ENCODE results near the gene TMEM14B. TPM values are rescaled to one million over a fixed set of nuclear protein-coding genes. Genes with fewer than 3 reads are reported as not detected.
"Not testable (repeated sequence)": the region's sequence is repeated elsewhere in the genome, so short reads cannot be mapped to it uniquely, and the experiment has no call there.

Gene TMEM14B
- total and polyA plus RNA-seq, 7 experiments from 2014 or later = 48.6 to 257 (median 77.0) TPM

DNA sequence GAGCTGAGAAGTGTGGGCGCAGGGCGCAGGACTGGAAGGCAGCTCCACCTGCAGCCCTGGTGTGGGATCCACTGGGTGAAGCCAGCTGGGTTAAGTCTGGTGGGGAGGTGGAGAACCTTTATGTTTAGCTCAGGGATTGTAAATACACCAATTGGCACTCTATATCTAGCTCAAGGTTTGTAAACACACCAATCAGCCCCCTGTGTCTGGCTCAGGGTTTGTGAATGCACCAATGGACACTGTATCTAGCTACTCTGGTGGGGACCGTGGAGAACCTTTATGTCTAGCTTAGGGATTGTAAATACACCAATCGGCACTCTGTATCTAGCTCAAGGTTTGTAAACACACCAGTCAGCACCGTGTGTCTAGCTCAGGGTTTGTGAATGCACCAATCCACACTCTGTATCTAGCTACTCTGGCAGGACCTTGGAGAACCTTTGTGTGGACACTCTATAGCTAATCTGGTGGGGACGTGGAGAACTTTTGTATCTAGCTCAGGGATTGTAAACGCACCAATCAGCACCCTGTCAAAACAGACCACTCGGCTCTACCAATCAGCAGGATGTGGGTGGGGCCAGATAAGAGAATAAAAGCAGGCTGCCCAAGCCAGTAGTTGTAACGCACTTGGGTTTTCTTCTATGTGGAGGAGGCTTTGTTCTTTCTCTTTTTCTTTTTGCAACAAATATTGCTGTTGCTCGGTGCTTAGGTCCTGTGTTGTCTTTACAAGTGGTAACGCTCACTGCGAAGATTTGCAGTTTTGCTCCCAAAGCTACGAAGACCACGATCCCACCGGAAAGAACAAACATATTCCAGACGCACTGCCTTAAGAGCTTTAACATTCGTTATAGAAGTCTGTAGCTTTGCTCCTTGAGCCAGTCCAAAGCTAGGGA lies 26.4 kb upstream of the TMEM14B start:
- H3K36me3 Mint-ChIP-seq = peaks cover 0 to 22% (median 0%) of the 10 kb centered on the region in 5 donors

DNA sequence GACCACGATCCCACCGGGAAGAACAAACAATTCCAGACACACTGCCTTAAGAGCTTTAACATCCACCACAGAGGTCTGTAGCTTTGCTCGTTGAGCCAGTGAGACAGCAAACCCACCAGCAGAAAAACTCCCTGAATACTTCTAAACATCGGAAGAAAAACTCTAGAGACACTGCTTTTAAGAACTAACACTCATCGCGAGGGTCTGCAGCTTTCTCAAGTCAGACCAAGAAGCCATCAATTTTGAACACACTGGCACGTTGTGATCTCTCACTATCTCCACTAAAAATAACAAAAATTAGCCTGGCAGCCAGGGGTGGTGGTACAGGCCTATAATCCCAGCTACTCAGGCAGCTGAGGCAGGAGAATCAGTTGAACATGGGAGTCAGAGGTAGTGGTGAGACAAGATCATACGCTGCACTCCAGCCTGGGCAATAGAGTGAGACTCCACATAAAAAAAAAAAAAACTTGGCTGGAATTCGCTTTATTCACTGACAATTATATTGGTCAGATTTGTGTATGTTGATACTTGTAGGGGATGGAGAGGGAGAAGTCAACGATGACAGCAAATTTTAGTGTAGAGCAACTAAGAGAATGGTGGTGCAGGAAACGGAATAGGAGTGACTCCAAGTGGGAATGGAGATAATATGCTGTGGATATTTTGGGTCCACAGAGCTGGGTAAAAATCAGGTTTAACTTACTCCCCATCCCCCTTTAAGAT lies 25.6 kb upstream of the TMEM14B start:
- H3K36me3 Mint-ChIP-seq = peaks cover 0 to 20% (median 4%) of the 10 kb centered on the region in 5 donors
- peaks cover 24 to 61% (median 50%) of the 10 kb centered on the region in 7 donors for H3K4me1 Mint-ChIP-seq
- CTCF ChIA-PET = no interaction called here
- DNase-seq (peak in 1 of 9 donors; percentile 8), ATAC-seq (no peak)
- peaks cover 14 to 15% of the 10 kb centered on the region in 2 donors for H3K4me1 ChIP-seq (ENCODE audit: control insufficient read depth in 2 of 2, insufficient read depth in 2 of 2, low read length in 2 of 2)
- intact Hi-C loops (cut with micrococcal nuclease) = loop anchor here (1.0 to 10.0 kb wide), 3 partner anchors 67 to 318 kb away; no protein-coding TSS in a partner anchor
- H3K27ac ChIP-seq (ENCODE audit: low read depth, low read length) = peak overlapping the region; percentile 76
- H3K27me3 ChIP-seq (ENCODE audit: control insufficient read depth in 2 of 2, insufficient read depth in 2 of 2, low read length in 2 of 2) = no peaks in the 10 kb centered on the region
- H3K4me3 Mint-ChIP-seq = peak overlapping the region; percentile 91 to 98 (median 96)
- POLR2A ChIA-PET = interaction anchor here (0.7 to 6.4 kb wide), 8 partner anchors 10 to 193 kb away, joined by 3 to 72 read pairs (median 4); partner anchors contain the start of genes C6orf52, PAK1IP1 and TMEM14B
- H3K9me3 ChIP-seq (ENCODE audit: control insufficient read depth in 2 of 3, low read length in 3 of 3) = peaks cover 0 to 3% (median 0%) of the 10 kb centered on the region in 3 experiments
- H3K36me3 ChIP-seq (ENCODE audit: control insufficient read depth in 2 of 3, insufficient read depth in 3 of 3, low read length in 3 of 3) = peaks cover 0 to 9% (median 0%) of the 10 kb centered on the region in 3 experiments
- peak overlapping the region; percentile 82 for H3K4me3 ChIP-seq (ENCODE audit: low read length)
- no peaks in the 10 kb centered on the region for H3K27me3 Mint-ChIP-seq
- peaks cover 0 to 11% (median 0%) of the 10 kb centered on the region in 11 donors for H3K9me3 Mint-ChIP-seq
- peak overlapping the region; percentile 89 to 97 (median 94) for H3K27ac Mint-ChIP-seq

More for the DNA sequence above, 26.4 kb upstream of the TMEM14B start:
- Mint-ChIP-seq H3K4me1 (peaks cover 23 to 65% (median 49%) of the 10 kb centered on the region in 7 donors), H3K4me3 (peak overlapping the region; percentile 91 to 98 (median 96)), H3K27ac (peak overlapping the region; percentile 89 to 97 (median 94)), H3K9me3 (peaks cover 0 to 11% (median 0%) of the 10 kb centered on the region in 11 donors)
- intact Hi-C loops (cut with micrococcal nuclease) = loop anchor here in 1 of 2 donors (10.0 kb wide), 1 partner anchor 316 kb away; no protein-coding TSS in a partner anchor
- Histone ChIP-seq H3K4me1 (ENCODE audit: control insufficient read depth in 2 of 2, insufficient read depth in 2 of 2, low read length in 2 of 2) (peaks cover 11 to 14% of the 10 kb centered on the region in 2 donors), H3K4me3 (ENCODE audit: low read length) (peak overlapping the region; percentile 61), H3K27ac (ENCODE audit: low read depth, low read length) (peak overlapping the region; percentile 73)
- H3K9me3 ChIP-seq (ENCODE audit: control insufficient read depth in 2 of 3, low read length in 3 of 3); H3K27me3 ChIP-seq (ENCODE audit: control insufficient read depth in 2 of 2, insufficient read depth in 2 of 2, low read length in 2 of 2); ATAC-seq; H3K27me3 Mint-ChIP-seq; H3K36me3 ChIP-seq (ENCODE audit: control insufficient read depth in 2 of 3, insufficient read depth in 3 of 3, low read length in 3 of 3): not testable (repeated sequence)
- peak in 4 of 9 donors; percentile 31 to 40 (median 38) for DNase-seq
- ChIA-PET CTCF (interaction anchor here (0.6 kb wide), 1 partner anchor 11 kb away, joined by 3 read pairs; no protein-coding TSS in a partner anchor), POLR2A (interaction anchor here (0.6 to 6.4 kb wide), 11 partner anchors 10 to 193 kb away, joined by 3 to 72 read pairs (median 4); partner anchors contain the start of genes C6orf52, PAK1IP1 and TMEM14B)

DNA sequence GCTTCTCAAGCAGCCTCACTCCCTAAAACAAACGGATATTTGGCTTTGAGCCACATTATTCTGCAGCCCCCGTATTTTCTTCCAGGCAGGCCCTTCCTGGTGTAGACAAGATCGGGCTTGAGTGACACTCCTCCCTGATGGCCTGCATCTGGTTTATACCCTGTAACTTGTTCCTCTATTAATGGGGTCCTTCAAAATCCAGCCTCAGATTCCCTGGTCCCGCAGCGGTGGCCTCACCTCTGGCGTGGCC lies 25.1 kb upstream of the TMEM14B start:
- H3K36me3 ChIP-seq (ENCODE audit: control insufficient read depth in 2 of 3, insufficient read depth in 3 of 3, low read length in 3 of 3) = peaks cover 0 to 9% (median 0%) of the 10 kb centered on the region in 3 experiments
- intact Hi-C loops (cut with micrococcal nuclease) = loop anchor here (1.0 to 10.0 kb wide), 3 partner anchors 68 to 318 kb away; no protein-coding TSS in a partner anchor

DNA sequence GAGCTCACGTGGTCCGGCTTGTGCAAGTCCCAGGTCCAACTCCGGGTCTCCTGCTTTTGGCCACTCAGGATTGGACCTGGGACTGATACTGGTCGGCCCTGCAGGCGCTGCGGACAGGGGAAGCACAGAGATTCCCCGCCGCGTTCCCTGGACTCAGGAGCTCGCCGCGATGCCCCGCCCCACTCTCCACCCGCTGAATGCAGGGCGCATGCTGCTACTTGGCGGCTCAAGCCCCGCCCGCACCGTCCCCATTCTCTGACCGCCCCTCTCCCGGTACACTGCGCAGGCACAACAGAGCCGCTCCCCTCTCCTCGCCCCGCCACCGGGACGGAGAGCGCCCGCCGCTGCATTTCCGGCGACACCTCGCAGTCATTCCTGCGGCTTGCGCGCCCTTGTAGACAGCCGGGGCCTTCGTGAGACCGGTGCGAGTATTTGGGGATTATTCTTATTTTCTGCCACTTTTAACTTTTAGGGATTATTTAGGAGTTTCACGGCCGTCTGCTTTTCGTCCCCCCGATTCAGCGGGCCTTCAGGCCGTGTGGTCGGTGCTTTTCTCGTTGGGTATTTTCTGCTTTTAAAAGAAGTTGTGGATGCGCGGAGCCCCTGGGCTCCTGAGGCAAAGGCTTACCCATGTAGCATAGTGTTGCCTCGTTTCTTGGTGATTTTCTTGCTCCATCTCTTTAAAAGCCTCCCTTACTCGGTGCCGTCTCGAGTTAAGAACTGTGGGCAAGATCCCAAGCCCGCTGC lies 24.6 kb upstream of the TMEM14B start, which contains the start of gene TMEM14C:
Gene TMEM14C (plus strand): TSS at position 251 of the 747 bp plus-strand sequence. CDS start 1,544 bp downstream, outside the sequence.
- peaks cover 0 to 3% (median 0%) of the 10 kb centered on the region in 3 experiments for H3K9me3 ChIP-seq (ENCODE audit: control insufficient read depth in 2 of 3, low read length in 3 of 3)
- peak within 1 kb of the TSS; percentile 76 for H3K27ac ChIP-seq (ENCODE audit: low read depth, low read length)
- Mint-ChIP-seq H3K27ac (peak within 1 kb of the TSS; percentile 89 to 97 (median 94)), H3K4me1 (peaks cover 27 to 62% (median 53%) of the 10 kb centered on the region in 7 donors), H3K36me3 (peaks cover 3 to 22% (median 8%) of the 10 kb centered on the region in 5 donors), H3K4me3 (peak within 1 kb of the TSS; percentile 91 to 98 (median 96)), H3K9me3 (peaks cover 0 to 11% (median 0%) of the 10 kb centered on the region in 11 donors), H3K27me3 (no peaks in the 10 kb centered on the region)
- H3K27me3 ChIP-seq (ENCODE audit: control insufficient read depth in 2 of 2, insufficient read depth in 2 of 2, low read length in 2 of 2) = no peaks in the 10 kb centered on the region
- ChIA-PET POLR2A (interaction anchor here (0.8 to 6.4 kb wide), 4 partner anchors 9 to 28 kb away, joined by 3 to 72 read pairs (median 24); partner anchors contain the start of genes C6orf52, PAK1IP1 and TMEM14B), CTCF (interaction anchor here (0.8 kb wide), 1 partner anchor 37 kb away, joined by 3 read pairs; no protein-coding TSS in a partner anchor)
- H3K36me3 ChIP-seq (ENCODE audit: control insufficient read depth in 2 of 3, insufficient read depth in 3 of 3, low read length in 3 of 3) = peaks cover 0 to 11% (median 0%) of the 10 kb centered on the region in 3 experiments
- intact Hi-C loops (cut with micrococcal nuclease) = loop anchor here (1.0 to 10.0 kb wide), 10 partner anchors 24 to 371 kb away; partner anchors contain the start of genes TMEM14B (in 2 of the 2), C6orf52 (in 1 of the 2), MAK (in 1 of the 2) and PAK1IP1 (in 1 of the 2)
- peak within 1 kb of the TSS; percentile 82 for H3K4me3 ChIP-seq (ENCODE audit: low read length)
- H3K4me1 ChIP-seq (ENCODE audit: control insufficient read depth in 2 of 2, insufficient read depth in 2 of 2, low read length in 2 of 2) = peaks cover 14 to 15% of the 10 kb centered on the region in 2 donors
- ATAC-seq (peak; percentile 86), DNase-seq (peak; percentile 48 to 93 (median 61))

More for the DNA sequence above, 25.1 kb upstream of the TMEM14B start:
- ChIA-PET CTCF (interaction anchor here (0.8 kb wide), 1 partner anchor 37 kb away, joined by 3 read pairs; no protein-coding TSS in a partner anchor), POLR2A (interaction anchor here (0.8 to 6.4 kb wide), 4 partner anchors 10 to 27 kb away, joined by 3 to 72 read pairs (median 24); partner anchors contain the start of genes C6orf52, PAK1IP1 and TMEM14B)
- H3K4me1 ChIP-seq (ENCODE audit: control insufficient read depth in 2 of 2, insufficient read depth in 2 of 2, low read length in 2 of 2) = peaks cover 14 to 15% of the 10 kb centered on the region in 2 donors
- peak overlapping the region; percentile 89 to 97 (median 94) for H3K27ac Mint-ChIP-seq
- H3K9me3 Mint-ChIP-seq = peaks cover 0 to 11% (median 0%) of the 10 kb centered on the region in 11 donors
- ATAC-seq (no peak), DNase-seq (peak in 2 of 9 donors; percentile 3 to 15)
- peak overlapping the region; percentile 82 for H3K4me3 ChIP-seq (ENCODE audit: low read length)
- peaks cover 0 to 3% (median 0%) of the 10 kb centered on the region in 3 experiments for H3K9me3 ChIP-seq (ENCODE audit: control insufficient read depth in 2 of 3, low read length in 3 of 3)
- peaks cover 0 to 21% (median 5%) of the 10 kb centered on the region in 5 donors for H3K36me3 Mint-ChIP-seq
- H3K27me3 Mint-ChIP-seq = no peaks in the 10 kb centered on the region
- peaks cover 24 to 59% (median 53%) of the 10 kb centered on the region in 7 donors for H3K4me1 Mint-ChIP-seq
- H3K27me3 ChIP-seq (ENCODE audit: control insufficient read depth in 2 of 2, insufficient read depth in 2 of 2, low read length in 2 of 2) = no peaks in the 10 kb centered on the region
- H3K27ac ChIP-seq (ENCODE audit: low read depth, low read length) = peak overlapping the region; percentile 76
- H3K4me3 Mint-ChIP-seq = peak overlapping the region; percentile 91 to 98 (median 96)

DNA sequence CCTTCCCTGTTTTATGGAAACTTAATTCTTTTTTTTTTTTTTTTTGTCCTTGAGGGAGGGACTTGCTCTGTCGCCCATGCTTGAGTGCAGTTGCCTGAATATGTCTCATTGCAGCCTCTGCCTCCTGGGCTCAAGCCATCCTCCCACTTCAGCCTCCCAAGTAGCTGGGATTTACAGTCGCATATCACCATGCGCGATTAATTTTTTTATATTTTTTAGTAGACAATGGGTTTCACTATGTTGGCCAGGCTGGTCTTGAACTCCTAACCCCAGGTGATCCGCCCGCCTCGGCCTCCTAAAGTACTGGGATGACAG lies 24.1 kb upstream of the TMEM14B start:
- H3K9me3 ChIP-seq (ENCODE audit: control insufficient read depth in 2 of 3, low read length in 3 of 3) = peaks cover 0 to under 1% (median 0%) of the 10 kb centered on the region in 3 experiments
- peaks cover 8 to 24% (median 12%) of the 10 kb centered on the region in 5 donors for H3K36me3 Mint-ChIP-seq
- peak overlapping the region; percentile 89 to 97 (median 94) for H3K27ac Mint-ChIP-seq
- H3K27ac ChIP-seq (ENCODE audit: low read depth, low read length) = peak overlapping the region; percentile 76
- ChIA-PET CTCF (no interaction called here), POLR2A (interaction anchor here (0.8 to 6.4 kb wide), 4 partner anchors 10 to 29 kb away, joined by 4 to 72 read pairs (median 6); partner anchors contain the start of genes C6orf52, PAK1IP1 and TMEM14B)
- H3K4me1 Mint-ChIP-seq = peaks cover 30 to 63% (median 57%) of the 10 kb centered on the region in 7 donors
- peak overlapping the region; percentile 91 to 98 (median 96) for H3K4me3 Mint-ChIP-seq
- peaks cover 14 to 15% of the 10 kb centered on the region in 2 donors for H3K4me1 ChIP-seq (ENCODE audit: control insufficient read depth in 2 of 2, insufficient read depth in 2 of 2, low read length in 2 of 2)
- ATAC-seq = no peak
- no peaks in the 10 kb centered on the region for H3K27me3 Mint-ChIP-seq
- no peaks in the 10 kb centered on the region for H3K27me3 ChIP-seq (ENCODE audit: control insufficient read depth in 2 of 2, insufficient read depth in 2 of 2, low read length in 2 of 2)
- DNase-seq = no peak
- intact Hi-C loops (cut with micrococcal nuclease) = loop anchor here (1.0 to 10.0 kb wide), 9 partner anchors 24 to 371 kb away; partner anchors contain the start of genes TMEM14B (in 2 of the 2), C6orf52 (in 1 of the 2), MAK (in 1 of the 2) and PAK1IP1 (in 1 of the 2)
- peak overlapping the region; percentile 82 for H3K4me3 ChIP-seq (ENCODE audit: low read length)
- peaks cover 0 to 8% (median 0%) of the 10 kb centered on the region in 11 donors for H3K9me3 Mint-ChIP-seq
- peaks cover 0 to 16% (median 0%) of the 10 kb centered on the region in 3 experiments for H3K36me3 ChIP-seq (ENCODE audit: control insufficient read depth in 2 of 3, insufficient read depth in 3 of 3, low read length in 3 of 3)
